ENCODE results near the gene LAPTM5. TPM values are rescaled to one million over a fixed set of nuclear protein-coding genes. Genes with fewer than 3 reads are reported as not detected.

The LAPTM5 gene
- total RNA-seq, 1 experiment from 2014 or later: 1.5 TPM

DNA sequence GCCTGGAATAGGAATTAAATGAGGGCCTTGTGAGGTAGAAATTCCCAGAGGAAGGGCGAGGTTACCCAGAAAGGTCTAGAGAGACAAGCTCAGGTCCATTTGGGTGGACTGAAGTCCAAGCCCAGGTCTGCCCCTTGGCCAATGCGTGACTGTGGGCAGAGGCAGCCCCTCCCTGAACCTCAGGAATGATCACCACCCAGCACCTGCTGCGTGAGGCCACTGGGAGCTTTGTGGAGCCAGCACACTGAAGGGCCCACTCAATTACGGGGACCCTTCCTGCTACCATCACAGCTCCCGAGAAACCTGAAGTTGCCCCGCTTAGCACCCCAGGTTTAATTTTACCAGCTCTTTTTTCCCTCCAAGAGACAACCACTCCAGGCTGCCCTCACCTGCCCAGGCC, 27.7 kb downstream of the LAPTM5 start:
- no TSS peak for BruUV-seq (replicated peaks)
- no peaks in the 10 kb centered on the region for H3K9me2 ChIP-seq (ENCODE audit: insufficient read depth)
- ATAC-seq (no peak), DNase-seq (ENCODE audit: low read depth, low spot score) (no peak)
- TF ChIP-seq JUND (IDR thresholded peaks at IDR 0.05) (no peak), EZH2 (IDR thresholded peaks at IDR 0.05) (no peak), FOSL1 (IDR thresholded peaks at IDR 0.05; ENCODE audit: low read depth) (no peak), RAD21 (IDR thresholded peaks at IDR 0.05; ENCODE audit: low read depth) (no peak), REST (IDR thresholded peaks at IDR 0.05; ENCODE audit: low read depth) (no peak), SRF (IDR thresholded peaks at IDR 0.05; ENCODE audit: low read depth) (no peak), EGR1 (IDR thresholded peaks at IDR 0.05; ENCODE audit: low read depth) (no peak), SP1 (IDR thresholded peaks at IDR 0.05; ENCODE audit: low read depth) (no peak), CBX3 (IDR thresholded peaks at IDR 0.05; ENCODE audit: low read depth) (no peak), POLR2AphosphoS5 (IDR thresholded peaks at IDR 0.05; ENCODE audit: low read depth, low read length) (no peak), POLR2A (IDR thresholded peaks at IDR 0.05; ENCODE audit: borderline replicate concordance, extremely low read depth, insufficient read depth, insufficient read length) (no peak), TCF7L2 (IDR thresholded peaks at IDR 0.05; ENCODE audit: borderline replicate concordance, extremely low read depth, insufficient read depth, insufficient read length) (no peak), CEBPB (IDR thresholded peaks at IDR 0.05; ENCODE audit: low read depth) (no peak), ZFX (IDR thresholded peaks at IDR 0.05) (no peak), MAX (IDR thresholded peaks at IDR 0.05) (no peak)
- TF ChIP-seq, protein P1, sequence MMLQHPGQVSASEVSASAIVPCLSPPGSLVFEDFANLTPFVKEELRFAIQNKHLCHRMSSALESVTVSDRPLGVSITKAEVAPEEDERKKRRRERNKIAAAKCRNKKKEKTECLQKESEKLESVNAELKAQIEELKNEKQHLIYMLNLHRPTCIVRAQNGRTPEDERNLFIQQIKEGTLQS (IDR thresholded peaks at IDR 0.05): no peak
- TF ChIP-seq, protein P2, sequence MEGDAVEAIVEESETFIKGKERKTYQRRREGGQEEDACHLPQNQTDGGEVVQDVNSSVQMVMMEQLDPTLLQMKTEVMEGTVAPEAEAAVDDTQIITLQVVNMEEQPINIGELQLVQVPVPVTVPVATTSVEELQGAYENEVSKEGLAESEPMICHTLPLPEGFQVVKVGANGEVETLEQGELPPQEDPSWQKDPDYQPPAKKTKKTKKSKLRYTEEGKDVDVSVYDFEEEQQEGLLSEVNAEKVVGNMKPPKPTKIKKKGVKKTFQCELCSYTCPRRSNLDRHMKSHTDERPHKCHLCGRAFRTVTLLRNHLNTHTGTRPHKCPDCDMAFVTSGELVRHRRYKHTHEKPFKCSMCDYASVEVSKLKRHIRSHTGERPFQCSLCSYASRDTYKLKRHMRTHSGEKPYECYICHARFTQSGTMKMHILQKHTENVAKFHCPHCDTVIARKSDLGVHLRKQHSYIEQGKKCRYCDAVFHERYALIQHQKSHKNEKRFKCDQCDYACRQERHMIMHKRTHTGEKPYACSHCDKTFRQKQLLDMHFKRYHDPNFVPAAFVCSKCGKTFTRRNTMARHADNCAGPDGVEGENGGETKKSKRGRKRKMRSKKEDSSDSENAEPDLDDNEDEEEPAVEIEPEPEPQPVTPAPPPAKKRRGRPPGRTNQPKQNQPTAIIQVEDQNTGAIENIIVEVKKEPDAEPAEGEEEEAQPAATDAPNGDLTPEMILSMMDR (IDR thresholded peaks at IDR 0.05 in 2 of 3, conservative IDR thresholded peaks at IDR 0.05 in 1 of 3; ENCODE audit: borderline replicate concordance in 1 of 3, insufficient read depth in 1 of 3, low read depth in 2 of 3, low read length in 2 of 3): no peak
- RAD21 ChIA-PET (ENCODE audit: low non-redundant PET in 1 of 2, low total read pairs in 2 of 2, uncharacterized antibody in 2 of 2, unreplicated experiment in 2 of 2): no interaction called here
- intact Hi-C loops (cut with micrococcal nuclease): no loop called here
- H3K27ac ChIP-seq (ENCODE audit: low read depth, low read length): no peak overlapping the region
- CTCF ChIA-PET: interaction anchor here (1.4 to 1.6 kb wide), 2 partner anchors 11 to 50 kb away, joined by 4 to 5 read pairs; no protein-coding TSS in a partner anchor
- H3K79me2 ChIP-seq (ENCODE audit: insufficient read depth, low read length): no peaks in the 10 kb centered on the region
- POLR2A ChIA-PET: no interaction called here
- H3K4me1 ChIP-seq (ENCODE audit: control insufficient read depth in 1 of 2, insufficient read depth in 2 of 2, low read length in 2 of 2): no peaks in the 10 kb centered on the region
- H3K9ac ChIP-seq (ENCODE audit: low read length): no peak overlapping the region
- no peak overlapping the region for H3K4me2 ChIP-seq (ENCODE audit: low read length)
- H4K20me1 ChIP-seq (ENCODE audit: insufficient read depth): no peaks in the 10 kb centered on the region
- H3K36me3 ChIP-seq (ENCODE audit: control insufficient read depth in 1 of 2, insufficient read depth in 2 of 2, low read length in 2 of 2): no peaks in the 10 kb centered on the region
- H3K9me3 ChIP-seq (ENCODE audit: control insufficient read depth in 1 of 2, insufficient read depth in 1 of 2, low read depth in 1 of 2, low read length in 2 of 2): no peaks in the 10 kb centered on the region
- no peak overlapping the region for H2AFZ ChIP-seq (ENCODE audit: low read depth, low read length, poor library complexity, severe bottlenecking)
- no peaks in the 10 kb centered on the region for H3K27me3 ChIP-seq (ENCODE audit: insufficient read depth, low read length)
- H3K4me3 ChIP-seq (replicated peaks in 1 of 2; ENCODE audit: low read depth in 1 of 2, low read length in 2 of 2): no peak overlapping the region

All from HCT116 (cell line).